ENCODE results near the gene NTNG1. TPM values are rescaled to one million over a fixed set of nuclear protein-coding genes. Genes with fewer than 3 reads are reported as not detected.

Gene NTNG1
- total and polyA plus RNA-seq, 2 of the 8 experiments (the other 6 are each of a cell fraction or from before 2014, with no cell fraction given), result 1.2 to 4.1 TPM

DNA sequence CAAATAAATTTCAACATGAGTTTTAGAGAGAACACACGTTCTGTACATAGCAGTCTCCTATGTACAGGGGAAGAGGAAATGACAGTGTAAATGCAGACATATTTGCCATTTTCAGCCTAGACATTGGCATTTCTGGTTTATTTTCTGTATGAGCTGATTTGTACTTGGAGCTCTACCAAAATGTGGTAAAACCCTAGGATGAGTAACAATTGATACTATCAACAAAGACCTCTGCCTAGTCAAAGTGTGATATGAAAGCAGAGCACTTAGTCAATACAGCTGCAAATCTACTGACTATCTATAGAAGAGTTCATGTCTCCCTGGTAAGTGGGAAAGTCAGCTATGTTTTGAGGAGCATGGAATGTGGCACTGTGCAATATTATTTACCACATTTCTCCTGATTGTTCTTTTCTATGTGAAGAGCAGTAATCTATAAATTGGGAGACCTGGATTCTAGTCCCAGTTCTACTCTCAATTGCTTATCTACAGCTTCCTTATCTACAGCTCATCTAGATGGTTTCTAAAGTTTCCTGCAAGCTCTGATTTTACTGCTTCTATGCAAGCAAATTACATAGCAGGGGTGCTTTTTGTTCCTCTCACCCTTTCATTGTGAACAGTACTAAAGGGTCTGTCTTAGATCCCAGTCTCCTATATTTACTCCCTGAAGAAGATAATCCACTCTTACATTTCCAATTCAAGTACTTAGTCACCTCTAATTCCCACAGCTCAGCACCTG lies 334.2 kb downstream of the NTNG1 start:
- no peaks in the 10 kb centered on the region for H3K79me1 ChIP-seq (ENCODE audit: low read depth, low read length)
- no peak overlapping the region for H4K5ac ChIP-seq (ENCODE audit: insufficient read length, low read depth, low read length)
- DNase-seq (ENCODE audit: low read depth in 1 of 2, low spot score in 2 of 2) (no peak), FAIRE-seq (no peak)
- WGBS, 2 experiments (ENCODE audit: extremely low coverage in 1 of 2, insufficient coverage in 1 of 2, insufficient read length in 1 of 2, insufficient replicate concordance in 2 of 2, low coverage in 1 of 2, low lambda C conversion rate in 2 of 2, missing lambda C conversion rate in 1 of 2), result 86% methylated on average over 1 of the region's 1 CpG; no CpG with 5 or more reads in 1 of the 2 experiments
- no peaks in the 10 kb centered on the region for H3K23me2 ChIP-seq (ENCODE audit: low read depth, low read length)
- H3K56ac ChIP-seq (replicated peaks; ENCODE audit: insufficient read length, low read depth, low read length), result no peak overlapping the region
- H2AK5ac ChIP-seq (ENCODE audit: low read depth, low read length), result no peak overlapping the region
- no peak overlapping the region for H3K23ac ChIP-seq (ENCODE audit: insufficient read length)
- TF ChIP-seq RBBP5 (IDR thresholded peaks at IDR 0.05; ENCODE audit: borderline replicate concordance, low read depth, low read length) (no peak), JUN (IDR thresholded peaks at IDR 0.05; ENCODE audit: low read depth, low read length) (no peak), EZH2 (IDR thresholded peaks at IDR 0.05; ENCODE audit: low read depth, low read length, severe bottlenecking) (no peak), ASH2L (IDR thresholded peaks at IDR 0.05; ENCODE audit: low read length) (no peak), YY1 (IDR thresholded peaks at IDR 0.05; ENCODE audit: low read depth, low read length) (no peak), SRF (IDR thresholded peaks at IDR 0.05; ENCODE audit: low read depth, low read length) (no peak), CREB1 (IDR thresholded peaks at IDR 0.05) (no peak), RAD21 (IDR thresholded peaks at IDR 0.05 in 1 of 2, conservative IDR thresholded peaks at IDR 0.05 in 1 of 2; ENCODE audit: low read depth in 2 of 2, low read length in 2 of 2) (no peak)
- TF ChIP-seq, protein P1, sequence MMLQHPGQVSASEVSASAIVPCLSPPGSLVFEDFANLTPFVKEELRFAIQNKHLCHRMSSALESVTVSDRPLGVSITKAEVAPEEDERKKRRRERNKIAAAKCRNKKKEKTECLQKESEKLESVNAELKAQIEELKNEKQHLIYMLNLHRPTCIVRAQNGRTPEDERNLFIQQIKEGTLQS (IDR thresholded peaks at IDR 0.05; ENCODE audit: insufficient read depth, low read depth, low read length), result no peak
- H2AFZ ChIP-seq (ENCODE audit: low read length), result no peak overlapping the region
- no peak overlapping the region for H3K18ac ChIP-seq (ENCODE audit: extremely low read depth, low read length)
- H2BK15ac ChIP-seq (ENCODE audit: low read length), result no peak overlapping the region
- no peak overlapping the region for H4K91ac ChIP-seq (replicated peaks; ENCODE audit: insufficient read length, low read length)
- no peaks in the 10 kb centered on the region for H3K36me3 ChIP-seq (ENCODE audit: control insufficient read depth in 2 of 4, insufficient read depth in 4 of 4, low read length in 3 of 4)
- no peak overlapping the region for H4K8ac ChIP-seq (ENCODE audit: extremely low read depth, insufficient read depth, low read length)
- H3K4me3 ChIP-seq (ENCODE audit: extremely low read depth in 1 of 4, insufficient read depth in 2 of 4, low read depth in 3 of 4, low read length in 4 of 4), result no peak overlapping the region
- H3K4me2 ChIP-seq (ENCODE audit: insufficient read depth in 1 of 2, low read depth in 2 of 2, low read length in 2 of 2), result no peak overlapping the region
- ChIA-PET CTCF (ENCODE audit: partially characterized antibody) (interaction anchor here (0.9 to 9.9 kb wide), 11 partner anchors 9 to 277 kb away, joined by 3 to 52 read pairs (median 5); no protein-coding TSS in a partner anchor), POLR2A (ENCODE audit: partially characterized antibody) (no interaction called here)
- no peak overlapping the region for H2BK120ac ChIP-seq (replicated peaks; ENCODE audit: low read depth, low read length)
- no peaks in the 10 kb centered on the region for H3K79me2 ChIP-seq (ENCODE audit: control insufficient read depth in 1 of 2, insufficient read depth in 2 of 2, low read length in 2 of 2)
- no peaks in the 10 kb centered on the region for H3K4me1 ChIP-seq (replicated peaks in 1 of 4; ENCODE audit: control insufficient read depth in 3 of 4, insufficient read depth in 4 of 4, low read length in 3 of 4)
- no peak overlapping the region for H2BK5ac ChIP-seq (ENCODE audit: low read depth, low read length)
- no peak overlapping the region for H2BK20ac ChIP-seq (ENCODE audit: low read length)
- no peaks in the 10 kb centered on the region for H4K20me1 ChIP-seq (replicated peaks in 1 of 2; ENCODE audit: control insufficient read depth in 1 of 2, insufficient read depth in 2 of 2, low read length in 2 of 2)
- no peak overlapping the region for H2BK12ac ChIP-seq (ENCODE audit: low read depth, low read length)
- no peak overlapping the region for H3K9ac ChIP-seq (replicated peaks in 1 of 4; ENCODE audit: extremely low read depth in 1 of 4, low read depth in 3 of 4, low read length in 3 of 4)
- no peak overlapping the region for H3K27ac ChIP-seq (ENCODE audit: low read depth, low read length)
- no peaks in the 10 kb centered on the region for H3K27me3 ChIP-seq (replicated peaks in 1 of 4; ENCODE audit: control insufficient read depth in 3 of 4, extremely low read depth in 1 of 4, insufficient read depth in 3 of 4, low read length in 3 of 4)
- H3K14ac ChIP-seq (ENCODE audit: insufficient read length), result no peak overlapping the region
- H3K4ac ChIP-seq (replicated peaks; ENCODE audit: insufficient read length, low read depth, low read length), result no peak overlapping the region
- H3K9me3 ChIP-seq (ENCODE audit: insufficient read depth in 2 of 2, low read depth in 1 of 2, low read length in 1 of 2), result no peaks in the 10 kb centered on the region
